Heart left ventricle (tissue), 13 donors: ENCODE results near the gene SLK.

Experiments used
- CTCF ChIP-seq, 12 donors: fragments of 200-600 bp; sonication (generic) in 4 of 12; IDR thresholded peaks; one replicate each; pipeline versions ENCODE4 v1.5.0 to v1.8.0; 2018 to 2022; ENCODE audit warnings: antibody characterized with exemption in 12 of 12, mild to moderate bottlenecking in 5 of 12
- POLR2A ChIP-seq, 2 donors: fragments of 450-650 bp; IDR thresholded peaks; one replicate each; pipeline ENCODE4 v1.6.1; 2017; ENCODE audit warnings: antibody characterized with exemption in 2 of 2, mild to moderate bottlenecking in 2 of 2, moderate library complexity in 2 of 2
- donor health status: ischemic (EF 13 %, LVEDD 7.1; RV severe dilation, severe dysfunction).
- donor health status: DM: no; HTN: yes; CAD: no.
- donor health status: DM: no; HTN: no; CAD: no.
- donor health status: ischemic (EF 25% LVEDD 6.9; RV normal size, moderate dysfunction).
- donor health status: ischemic (EF 25% LVEDD 5.7; RV mildly dilated, moderate dysfunction).
- donor health status: ischemic (EF 35%, LVEDD 5.7; RV mildly dilated, moderate dysfunction).
- donor health status: nonischemic (EF 11% LVEDD 7.7; RV severe dilation, severe dysfunction).
- donor health status: DM: yes; HTN: yes; CAD: no.
- donor health status: PGD.
- donor health status: ischemic (EF 29% LVEDD 5.4; RV normal size, mild dysfunction).
- donor health status: nonischemic (EF 23%, LVEDD 6.1; RV moderate dilation, normal function).

- TF ChIP-seq CTCF (IDR thresholded peaks at IDR 0.05): no peak
- TF ChIP-seq POLR2A (IDR thresholded peaks at IDR 0.05): no peak
These were observed 18.8 kb downstream of the SLK start for GRCh38 chr10:103985726-103986125.
